ENCODE results near the gene GRIN3B. TPM values are rescaled to one million over a fixed set of nuclear protein-coding genes. Genes with fewer than 3 reads are reported as not detected.

Gene GRIN3B
- total RNA-seq, 1 donor from 2014 or later: not detected

DNA sequence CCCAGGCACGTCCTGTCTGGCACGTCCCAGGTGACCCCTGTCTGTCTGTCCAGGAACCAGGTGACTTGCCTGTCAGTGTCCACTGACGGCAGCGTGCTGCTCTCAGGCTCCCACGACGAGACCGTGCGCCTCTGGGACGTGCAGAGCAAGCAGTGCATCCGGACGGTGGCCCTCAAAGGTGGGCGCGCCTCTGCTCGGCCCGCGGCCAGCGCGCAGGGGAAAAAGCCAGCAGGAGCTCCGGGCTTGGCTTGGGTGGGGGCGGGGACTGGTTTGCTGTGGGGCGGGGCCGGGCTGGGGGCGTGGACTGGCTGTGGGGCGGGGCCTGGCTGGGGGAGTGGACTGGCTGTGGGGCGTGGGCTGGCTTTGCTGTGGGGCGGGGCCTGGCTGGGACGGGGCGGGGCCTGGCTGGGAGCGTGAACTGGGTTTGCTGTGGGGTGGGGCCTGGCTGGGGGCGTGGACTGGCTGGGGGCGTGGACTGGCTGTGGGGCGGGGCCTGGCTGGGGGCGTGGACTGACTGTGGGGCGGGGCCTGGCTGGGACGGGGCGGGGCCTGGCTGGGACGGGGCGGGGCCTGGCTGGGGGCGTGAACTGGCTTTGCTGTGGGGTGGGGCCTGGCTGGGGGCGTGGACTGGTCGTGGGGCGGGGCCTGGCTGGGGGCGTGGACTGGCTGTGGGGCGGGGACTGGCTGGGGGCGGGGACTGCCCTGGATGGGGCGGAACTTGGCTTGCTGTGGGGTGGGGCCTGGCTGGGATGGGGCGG, 8.9 kb upstream of the GRIN3B start:
- DNase-seq: no peak

DNA sequence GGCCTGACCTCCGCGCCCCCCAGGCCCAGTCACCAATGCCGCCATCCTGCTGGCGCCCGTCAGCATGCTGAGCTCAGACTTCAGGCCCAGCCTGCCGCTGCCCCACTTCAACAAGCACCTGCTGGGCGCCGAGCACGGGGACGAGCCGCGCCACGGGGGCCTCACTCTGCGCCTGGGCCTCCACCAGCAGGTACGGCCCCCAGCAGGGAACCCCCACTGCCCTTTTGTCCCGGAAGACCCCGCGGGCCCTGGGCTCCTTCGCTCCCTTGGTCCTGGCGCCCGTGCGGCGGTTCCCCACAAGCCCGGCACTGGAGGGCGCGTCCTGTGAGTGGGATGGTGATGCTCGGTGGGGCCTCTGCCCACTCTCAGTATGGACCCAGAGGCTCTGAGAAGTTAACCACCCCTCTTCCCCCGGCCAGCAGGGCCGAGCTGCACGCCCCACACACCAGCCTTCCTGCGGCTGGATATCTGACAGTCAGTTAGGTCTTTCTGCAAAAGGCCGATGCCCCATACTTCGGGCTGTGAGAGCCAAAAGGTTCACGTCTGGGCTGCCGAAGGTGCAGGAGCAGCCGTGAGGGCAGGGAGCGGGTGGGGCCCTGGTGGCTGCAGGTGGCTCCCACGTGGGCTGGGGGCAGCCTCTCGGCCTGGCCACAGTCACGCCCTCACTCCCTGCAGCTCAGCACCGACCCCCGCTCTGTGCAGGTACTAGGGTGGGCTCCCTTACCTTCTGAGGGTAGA, 8.1 kb upstream of the GRIN3B start:
- DNase-seq: no peak

DNA sequence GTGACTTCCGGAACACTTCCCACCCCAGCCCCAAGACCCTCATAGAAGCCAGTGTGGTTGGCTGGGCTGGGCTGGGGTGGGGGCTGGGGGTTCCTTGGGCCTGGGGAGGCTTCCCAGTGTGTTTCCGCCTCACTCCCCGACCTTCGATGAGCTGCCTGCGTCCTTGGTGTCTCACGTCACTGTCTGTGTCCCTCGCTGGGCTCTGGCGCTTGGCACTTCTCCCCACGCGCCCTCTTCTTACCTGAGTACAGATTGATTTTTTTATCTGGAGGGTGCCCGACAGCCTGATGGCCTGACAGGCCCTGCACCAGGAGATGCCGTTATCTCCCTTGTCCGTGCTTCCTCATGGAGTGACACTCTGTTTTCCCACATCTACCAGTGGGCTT, 7.6 kb upstream of the GRIN3B start:
- DNase-seq: no peak

DNA sequence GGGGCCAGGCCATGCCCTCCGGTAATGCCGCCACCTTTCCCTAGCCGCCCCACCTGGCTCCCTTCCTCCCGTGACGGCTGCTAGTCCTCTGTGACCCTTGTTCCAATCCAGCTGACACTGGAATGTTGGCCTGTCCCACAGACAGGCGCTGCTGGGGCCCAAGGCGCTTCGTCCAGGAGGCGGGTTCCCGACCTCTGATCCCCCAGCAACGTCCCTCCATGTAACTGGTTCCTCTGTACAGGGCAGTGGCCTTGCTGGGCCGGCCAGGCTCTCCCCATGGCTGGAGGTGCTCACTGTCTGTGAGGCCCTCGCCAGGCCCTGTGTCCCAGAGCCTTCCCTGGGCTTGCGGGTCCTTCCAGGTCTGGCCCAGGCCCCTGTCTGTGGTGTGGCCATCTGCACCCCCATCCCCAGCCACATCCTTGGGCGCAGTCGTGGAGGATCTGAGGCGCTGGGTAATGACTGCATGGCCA, 6.8 kb upstream of the GRIN3B start:
- DNase-seq: no peak

DNA sequence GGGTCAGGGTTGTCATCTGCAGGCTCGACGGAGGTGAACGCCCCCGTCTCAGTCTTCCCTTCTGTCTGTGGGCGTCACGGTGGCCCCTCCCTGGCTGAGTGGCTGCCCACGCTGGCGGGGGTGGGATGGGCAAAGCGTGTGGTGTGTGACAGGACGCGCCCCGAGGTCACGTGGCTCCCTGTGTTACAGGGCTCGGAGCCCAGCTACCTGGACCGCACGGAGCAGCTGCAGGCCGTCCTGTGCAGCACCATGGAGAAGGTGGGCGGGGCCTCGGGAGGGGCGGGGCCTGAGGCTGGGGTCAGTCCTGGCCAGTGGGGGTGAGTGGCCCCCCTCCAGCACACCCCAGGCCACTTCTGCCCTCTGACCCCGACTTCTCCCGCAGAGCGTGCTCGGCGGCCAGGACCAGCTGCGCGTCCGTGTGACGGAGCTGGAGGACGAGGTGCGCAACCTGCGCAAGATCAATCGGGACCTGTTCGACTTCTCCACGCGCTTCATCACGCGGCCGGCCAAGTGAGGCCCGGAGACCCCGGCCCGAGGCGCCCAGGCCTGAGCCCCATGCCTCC, 6.3 kb upstream of the GRIN3B start:
- no peak for DNase-seq

DNA sequence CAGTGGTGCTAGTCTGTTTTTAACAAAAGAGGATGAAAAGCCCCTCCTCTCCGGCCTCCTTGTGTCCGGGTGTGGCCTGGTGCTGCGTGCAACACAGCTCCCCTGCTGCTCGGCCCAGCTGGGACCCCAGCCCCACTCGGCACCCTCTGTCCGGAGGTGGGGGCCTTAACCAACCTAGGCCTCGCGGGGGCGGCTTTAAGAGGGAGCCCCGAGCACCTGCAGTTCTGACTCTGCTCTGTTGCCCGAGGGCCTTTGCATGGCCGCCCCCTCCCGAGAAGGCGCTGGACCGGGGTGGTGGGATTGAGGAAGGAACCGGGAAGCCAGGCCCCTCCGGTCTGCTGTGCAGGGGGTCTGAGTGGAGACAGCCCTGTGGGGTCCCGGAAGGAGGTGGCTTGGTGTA, 5.7 kb upstream of the GRIN3B start:
- no peak for DNase-seq

DNA sequence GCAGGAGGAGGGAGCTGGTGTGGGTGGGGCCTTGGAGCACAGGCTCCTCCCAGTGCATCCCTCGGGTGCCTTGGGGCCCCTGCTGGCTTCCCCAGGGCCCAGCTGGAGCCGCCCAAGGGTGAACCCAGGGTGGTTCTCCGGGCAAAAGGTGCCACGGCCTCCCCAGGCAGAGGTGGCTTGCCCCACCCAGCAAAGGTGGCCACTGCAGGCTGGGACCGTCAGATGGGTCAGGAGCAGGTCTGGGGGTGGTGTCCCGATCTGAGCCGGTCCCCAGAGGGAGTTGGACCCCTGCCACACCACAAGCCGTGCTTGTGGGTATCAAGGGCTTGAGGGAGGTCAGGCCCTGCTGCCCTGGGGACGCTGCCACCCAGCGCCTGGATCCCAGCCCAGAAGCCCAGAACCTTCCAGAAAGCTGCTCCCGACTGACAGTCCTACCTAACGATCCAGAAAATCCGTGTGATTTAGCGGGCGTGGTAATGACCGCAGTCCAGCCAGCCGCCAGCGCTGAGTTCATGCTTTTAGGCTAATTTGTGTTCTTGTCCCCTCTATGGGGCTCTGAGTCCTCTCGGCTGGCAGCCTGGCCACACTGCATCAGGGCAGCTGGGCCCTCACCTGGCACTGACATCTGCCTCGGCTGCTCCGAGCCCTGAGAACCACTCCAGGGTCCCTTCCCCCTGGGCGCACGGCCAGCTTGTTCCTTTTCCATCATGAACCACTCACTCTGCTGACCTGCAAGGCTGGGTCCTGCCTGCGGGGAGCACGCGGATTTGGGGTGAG, 5.0 kb upstream of the GRIN3B start:
- peak; percentile 48 for DNase-seq

DNA sequence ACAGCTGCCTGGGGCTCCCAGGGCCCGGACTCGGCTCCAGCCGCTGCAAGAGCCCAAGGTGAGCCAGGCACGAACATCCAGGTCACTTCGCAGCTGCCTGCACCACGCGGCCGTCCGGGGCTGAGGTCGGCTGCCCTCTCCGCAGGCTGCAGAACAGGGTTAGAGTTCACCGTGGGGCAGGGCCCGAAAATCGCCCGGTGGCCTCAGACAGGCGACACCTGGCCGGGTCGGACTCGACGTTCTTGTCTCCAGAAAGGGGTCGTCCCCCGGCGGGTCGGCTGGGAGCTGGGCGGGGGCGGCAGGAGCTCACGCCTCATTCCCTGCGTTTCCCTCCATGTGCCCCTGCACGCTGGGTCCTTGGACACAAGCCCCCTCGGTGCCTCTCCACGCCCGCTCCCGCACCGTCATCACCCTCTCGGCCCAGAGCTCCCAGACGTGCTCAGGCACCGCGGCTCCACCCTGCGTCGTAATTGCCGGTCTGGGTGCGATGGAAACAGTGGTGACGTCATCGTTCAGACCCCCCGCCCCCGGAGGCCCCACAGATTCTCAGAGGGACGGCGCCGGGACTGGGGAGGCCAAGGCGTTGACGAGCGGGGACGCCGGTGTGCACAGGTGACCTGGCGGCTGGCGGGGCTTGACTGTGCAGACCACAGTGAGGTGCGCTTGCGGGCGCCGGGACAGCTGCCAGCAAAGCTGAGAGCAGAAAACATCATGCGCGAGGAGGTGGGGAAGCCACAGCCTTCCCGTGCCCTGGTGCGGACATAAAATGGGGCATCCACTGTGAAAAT, 4.0 kb upstream of the GRIN3B start:
- peak; percentile 72 for DNase-seq

DNA sequence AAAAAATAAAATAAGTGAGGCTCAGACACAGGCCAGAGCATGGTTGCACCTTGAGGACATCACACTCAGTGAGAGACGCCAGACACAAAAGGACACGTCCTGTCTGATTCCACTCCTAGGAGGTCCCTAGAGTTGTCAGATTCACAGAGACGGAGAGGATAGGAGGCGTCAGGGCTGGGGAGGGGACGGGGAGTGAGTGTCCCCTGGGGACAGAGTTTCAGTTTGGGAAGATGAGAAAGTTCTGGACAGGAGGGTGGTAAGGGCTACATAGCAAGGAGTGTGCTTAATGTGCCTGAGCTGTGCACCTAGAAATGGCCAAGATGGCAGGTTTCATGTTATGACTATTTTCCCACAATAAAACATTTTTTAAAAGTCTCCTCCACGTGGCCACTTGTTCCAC, 2.2 kb upstream of the GRIN3B start:
- DNase-seq: no peak

DNA sequence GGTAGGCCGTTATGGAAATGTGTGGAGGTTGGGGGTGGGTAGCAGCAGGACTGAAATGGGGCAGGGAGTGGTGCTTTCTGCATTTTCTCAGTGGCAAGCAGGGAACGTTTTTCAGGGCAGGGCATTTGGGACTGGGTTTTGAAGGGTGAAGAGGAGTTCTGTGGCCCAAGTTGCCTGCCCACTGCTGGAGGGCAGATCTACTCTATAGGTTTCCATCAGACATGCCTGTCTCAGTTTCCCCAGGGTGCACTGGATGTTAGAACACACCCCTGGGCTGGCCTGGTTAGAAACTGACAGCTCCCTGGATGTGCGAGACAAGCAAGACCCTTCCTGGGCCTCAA, 870 bp upstream of the GRIN3B start:
- no peak for DNase-seq

DNA sequence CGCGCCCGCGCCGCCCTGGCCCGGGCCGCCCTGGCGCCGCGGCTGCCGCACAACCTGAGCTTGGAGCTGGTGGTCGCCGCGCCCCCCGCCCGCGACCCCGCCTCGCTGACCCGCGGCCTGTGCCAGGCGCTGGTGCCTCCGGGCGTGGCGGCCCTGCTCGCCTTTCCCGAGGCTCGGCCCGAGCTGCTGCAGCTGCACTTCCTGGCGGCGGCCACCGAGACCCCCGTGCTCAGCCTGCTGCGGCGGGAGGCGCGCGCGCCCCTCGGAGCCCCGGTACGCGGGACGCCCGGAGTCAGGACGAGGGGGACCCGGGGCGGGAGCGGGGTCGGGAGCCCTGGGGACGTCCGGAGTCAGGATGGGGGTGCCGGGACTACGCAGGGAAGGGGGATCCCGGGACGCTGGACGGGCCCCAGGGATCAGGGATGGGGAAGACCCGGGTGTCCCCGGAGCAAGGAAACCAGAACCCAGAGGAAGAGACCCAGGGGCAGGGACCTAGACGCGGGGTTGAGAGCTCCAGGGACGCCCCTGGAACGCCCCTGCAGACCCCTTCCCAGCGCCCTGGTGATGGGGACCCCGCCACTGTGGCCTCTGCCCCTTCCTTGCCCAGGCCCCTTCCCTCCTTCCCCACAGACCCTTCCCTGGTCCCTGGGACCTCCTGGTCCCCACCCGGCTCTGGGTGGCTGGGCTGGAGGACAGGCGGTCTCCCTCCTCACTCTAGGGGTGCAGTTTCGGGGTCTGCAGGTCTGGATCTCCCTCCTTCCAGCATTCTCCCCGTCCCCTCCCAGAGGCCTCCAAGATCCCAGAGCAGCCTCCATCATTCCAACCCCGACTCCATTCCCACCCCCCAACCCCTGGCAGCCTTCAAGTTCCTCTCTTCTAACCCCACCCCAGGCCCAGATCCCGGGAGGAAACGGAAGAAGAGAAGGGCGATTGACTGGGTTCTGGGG, 645 bp downstream of the GRIN3B start:
- DNase-seq: no peak

DNA sequence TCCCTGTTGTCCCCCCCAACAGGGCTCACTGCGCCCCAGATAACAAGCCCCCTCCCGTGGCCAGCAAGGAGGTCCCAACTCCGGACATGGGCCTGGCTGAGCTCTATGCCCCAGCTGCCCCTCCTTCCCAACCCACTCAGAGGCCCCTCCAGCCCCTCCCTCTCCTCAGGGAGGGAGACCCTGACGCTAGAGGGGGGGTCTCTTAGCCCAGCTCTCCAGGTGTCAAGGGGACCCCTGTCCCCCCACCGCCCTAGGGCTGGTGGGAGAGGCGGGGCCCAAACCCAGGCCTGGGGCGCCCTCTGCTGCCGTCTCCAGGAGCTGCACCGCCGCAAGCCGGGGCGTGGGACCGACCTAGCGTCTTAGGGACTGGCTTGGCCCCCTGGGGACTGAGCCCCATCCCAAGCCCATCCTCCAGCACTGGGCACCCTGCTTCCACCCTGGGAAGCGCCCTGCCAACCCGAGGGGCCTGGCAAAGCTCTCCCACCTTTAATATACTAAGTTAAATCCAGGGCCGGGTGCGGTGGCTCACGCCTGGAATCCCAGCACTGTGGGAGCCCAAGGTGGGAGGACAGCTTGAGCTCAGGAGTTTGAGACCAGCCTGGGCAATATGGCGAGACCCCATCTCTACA, 1.4 kb downstream of the GRIN3B start:
- DNase-seq: peak; percentile 61

DNA sequence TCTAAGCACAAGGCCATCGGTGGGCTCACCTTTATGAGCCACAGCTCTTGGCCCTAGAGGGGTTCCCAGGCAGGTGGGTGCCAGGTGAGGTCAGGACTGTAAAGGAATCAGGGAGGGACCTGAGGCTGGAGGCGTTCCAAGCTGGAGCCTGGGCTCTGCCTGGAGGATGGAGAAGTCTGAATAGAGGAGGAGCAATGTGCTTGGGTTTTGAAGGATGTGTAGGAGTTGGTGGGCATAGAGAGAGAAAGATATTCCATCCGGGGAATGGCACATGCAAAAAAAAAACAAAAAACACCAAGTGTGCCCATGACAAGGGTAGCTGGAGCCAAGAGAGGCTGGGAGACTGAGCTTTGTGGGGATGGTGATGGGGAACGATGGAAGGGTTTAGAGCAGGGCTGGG, 2.4 kb downstream of the GRIN3B start:
- DNase-seq: no peak

DNA sequence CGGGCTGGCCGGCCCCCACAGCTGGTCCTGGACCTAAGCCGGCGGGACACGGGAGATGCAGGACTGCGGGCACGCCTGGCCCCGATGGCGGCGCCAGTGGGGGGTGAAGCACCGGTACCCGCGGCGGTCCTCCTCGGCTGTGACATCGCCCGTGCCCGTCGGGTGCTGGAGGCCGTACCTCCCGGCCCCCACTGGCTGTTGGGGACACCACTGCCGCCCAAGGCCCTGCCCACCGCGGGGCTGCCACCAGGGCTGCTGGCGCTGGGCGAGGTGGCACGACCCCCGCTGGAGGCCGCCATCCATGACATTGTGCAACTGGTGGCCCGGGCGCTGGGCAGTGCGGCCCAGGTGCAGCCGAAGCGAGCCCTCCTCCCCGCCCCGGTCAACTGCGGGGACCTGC, 3.1 kb downstream of the GRIN3B start:
- DNase-seq: no peak

DNA sequence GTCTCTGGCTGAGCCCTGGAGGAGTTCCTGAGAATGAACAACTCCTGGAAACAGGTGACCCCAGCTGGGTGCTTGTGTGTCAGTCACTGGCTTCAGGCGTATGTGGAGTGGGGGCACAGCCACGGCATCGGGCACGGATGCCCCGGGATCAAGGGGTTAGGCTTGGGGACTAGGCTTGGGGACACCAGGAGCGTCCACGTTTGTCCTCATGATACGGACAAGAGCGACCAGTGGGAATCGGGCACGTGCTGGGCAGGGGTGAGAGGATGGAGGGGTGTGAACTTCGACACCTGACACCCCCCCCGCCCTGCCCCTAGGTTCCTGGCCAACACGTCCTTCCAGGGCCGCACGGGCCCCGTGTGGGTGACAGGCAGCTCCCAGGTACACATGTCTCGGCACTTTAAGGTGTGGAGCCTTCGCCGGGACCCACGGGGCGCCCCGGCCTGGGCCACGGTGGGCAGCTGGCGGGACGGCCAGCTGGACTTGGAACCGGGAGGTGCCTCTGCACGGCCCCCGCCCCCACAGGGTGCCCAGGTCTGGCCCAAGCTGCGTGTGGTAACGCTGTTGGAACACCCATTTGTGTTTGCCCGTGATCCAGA, 4.1 kb downstream of the GRIN3B start:
- no peak for DNase-seq

DNA sequence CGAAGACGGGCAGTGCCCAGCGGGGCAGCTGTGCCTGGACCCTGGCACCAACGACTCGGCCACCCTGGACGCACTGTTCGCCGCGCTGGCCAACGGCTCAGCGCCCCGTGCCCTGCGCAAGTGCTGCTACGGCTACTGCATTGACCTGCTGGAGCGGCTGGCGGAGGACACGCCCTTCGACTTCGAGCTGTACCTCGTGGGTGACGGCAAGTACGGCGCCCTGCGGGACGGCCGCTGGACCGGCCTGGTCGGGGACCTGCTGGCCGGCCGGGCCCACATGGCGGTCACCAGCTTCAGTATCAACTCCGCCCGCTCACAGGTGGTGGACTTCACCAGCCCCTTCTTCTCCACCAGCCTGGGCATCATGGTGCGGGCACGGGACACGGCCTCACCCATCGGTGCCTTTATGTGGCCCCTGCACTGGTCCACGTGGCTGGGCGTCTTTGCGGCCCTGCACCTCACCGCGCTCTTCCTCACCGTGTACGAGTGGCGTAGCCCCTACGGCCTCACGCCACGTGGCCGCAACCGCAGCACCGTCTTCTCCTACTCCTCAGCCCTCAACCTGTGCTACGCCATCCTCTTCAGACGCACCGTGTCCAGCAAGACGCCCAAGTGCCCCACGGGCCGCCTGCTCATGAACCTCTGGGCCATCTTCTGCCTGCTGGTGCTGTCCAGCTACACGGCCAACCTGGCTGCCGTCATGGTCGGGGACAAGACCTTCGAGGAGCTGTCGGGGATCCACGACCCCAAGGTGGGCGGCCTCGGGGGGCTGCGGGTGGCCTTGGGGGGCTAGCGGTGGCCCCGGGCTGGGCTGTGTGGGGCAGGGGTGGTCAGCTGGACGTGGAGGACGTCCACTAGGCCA, 4.8 kb downstream of the GRIN3B start:
- no peak for DNase-seq

DNA sequence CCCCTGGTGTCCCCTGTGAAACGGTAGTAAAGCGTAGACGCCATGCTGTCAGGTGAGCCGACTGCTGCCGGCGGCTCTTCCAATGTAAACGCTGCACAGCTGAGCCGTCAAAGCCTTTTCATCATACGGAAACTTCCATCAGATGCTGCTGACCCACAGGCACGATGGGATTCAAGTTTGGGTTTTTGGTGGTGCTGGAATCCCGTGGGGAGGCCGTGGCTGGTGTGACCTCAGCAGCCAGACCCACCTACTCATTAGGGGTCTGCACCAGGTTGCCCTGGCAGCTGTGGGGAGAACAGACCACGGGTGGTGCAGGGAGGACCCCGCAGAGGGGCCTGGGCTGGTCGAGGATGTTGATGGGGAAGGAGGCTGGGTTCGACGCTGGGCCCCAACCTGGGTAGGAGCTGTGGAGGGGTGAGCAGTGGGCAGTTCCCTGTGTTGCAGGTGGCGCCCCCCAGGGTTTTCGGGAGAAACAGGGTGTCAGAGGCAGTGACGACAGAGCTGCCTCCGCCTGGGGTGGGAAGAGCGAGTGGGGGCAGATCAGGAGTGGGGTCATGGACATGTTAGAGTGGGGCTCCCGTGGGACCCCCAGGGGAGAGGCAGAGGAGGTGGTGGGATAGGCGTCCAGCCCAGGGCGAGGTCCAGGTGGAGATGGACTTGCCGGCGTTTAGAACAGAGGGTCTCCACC, 6.6 kb downstream of the GRIN3B start:
- no peak for DNase-seq
